K562 treated with DMSO at 1 percent for 4 hours (cell line): ENCODE measurements around the gene BACH1. TPM values are rescaled to one million over a fixed set of nuclear protein-coding genes. Genes with fewer than 3 reads are reported as not detected.

Source experiments
- total RNA-seq: library from RNA; unstranded; fragments of 300-600 nt; gene quantifications from 2 replicates; pipeline ENCODE4 v1.2.3, GENCODE V29; 2022; ENCODE audit not compliant: insufficient read depth

Gene BACH1
- 25.7 and 30.8 TPM in 2 replicates for total RNA-seq

GRCh38 chr21:29298348-29299045 is at the start of gene BACH1:
Gene BACH1 (plus strand): TSS chr21:29298922. CDS start chr21:29321281, 22,359 bp downstream.

Other genes starting within 250 kb of the BACH1 start
- gene CCT8, start 225.3 kb upstream of the BACH1 start, total RNA-seq: 328 and 333 TPM in 2 replicates
- not detected in 2 replicates for gene MAP3K7CL, start 168.3 kb upstream of the BACH1 start, total RNA-seq